Endothelial cell of umbilical vein (primary cell): ENCODE data around the gene TTC31. TPM values are rescaled to one million over a fixed set of nuclear protein-coding genes. Genes with fewer than 3 reads are reported as not detected.

Experiments used
- BruUV-seq: library from RNA; stranded (reverse); fragments of 400-500 nt; replicated peaks from 2 replicates; lab custom pipeline; 2021; lab: Mats Ljungman, UMichigan
- CTCF ChIA-PET: fragments of 300-600, 350-600 bp; sonication (Branson Sonifier 250); formaldehyde crosslinking; loops from one replicate; lab custom pipeline; 2021; ENCODE audit warnings: antibody characterized with exemption, inconsistent platforms; lab: Charles Lee
- POLR2A ChIA-PET: fragments of 300-600, 350-600 bp; sonication (Branson Sonifier 250); formaldehyde crosslinking; loops from one replicate; lab custom pipeline; 2021; ENCODE audit warnings: antibody characterized with exemption, inconsistent platforms; lab: Charles Lee
- DNase-seq: peaks from one replicate; pipeline ENCODE4 v3.0.0-alpha.2; 2011; ENCODE audit warnings: low read depth, low spot score
- FAIRE-seq: peaks from 2 replicates; lab custom pipeline; 2011; peaks lifted over from hg19 to GRCh38; lab: Jason Lieb, UNC
- H2AFZ ChIP-seq: 2 replicates; pipeline ENCODE4 v1.6.0; 2012; ENCODE audit warnings: low read depth, low read length, control low read depth, inconsistent platforms
- H3K27ac ChIP-seq: 2 replicates; pipeline ENCODE4 v1.5.1; 2011; ENCODE audit warnings: low read depth, mild to moderate bottlenecking, control low read depth, low read length, moderate library complexity; ENCODE audit not compliant: insufficient read depth
- H3K27me3 ChIP-seq, 2 experiments: 2 replicates each; pipeline versions ENCODE4 v1.6.0 to v1.6.1; 2011; ENCODE audit warnings: low read length in 2 of 2, mixed read lengths in 1 of 2; ENCODE audit not compliant: control insufficient read depth in 2 of 2, insufficient read depth in 2 of 2
- H3K36me3 ChIP-seq, 2 experiments: 2 replicates in 1 of 2; 3 replicates in 1 of 2; pipeline ENCODE4 v1.5.1; 2011; ENCODE audit warnings: low read length in 2 of 2, mild to moderate bottlenecking in 1 of 2, moderate library complexity in 1 of 2; ENCODE audit not compliant: control insufficient read depth in 2 of 2, insufficient read depth in 2 of 2; ENCODE audit errors: extremely low read depth in 1 of 2
- H3K4me1 ChIP-seq: 3 replicates; pipeline ENCODE4 v1.5.1; 2011; ENCODE audit warnings: mild to moderate bottlenecking, low read length; ENCODE audit not compliant: control insufficient read depth, insufficient read depth; ENCODE audit errors: extremely low read depth
- H3K4me2 ChIP-seq: 2 replicates; pipeline ENCODE4 v1.6.1; 2011; ENCODE audit warnings: low read length, control low read depth, mixed read lengths; ENCODE audit not compliant: insufficient read depth
- H3K4me3 ChIP-seq, 3 experiments: fragments of 200-600 bp in 1 of 3; sonication (generic), shearing (Covaris generic) in 1 of 3; replicated peaks in 1 of 3; 2 replicates each; pipeline ENCODE4 v1.5.1; 2011 to 2016; ENCODE audit warnings: control low read depth in 3 of 3, low read length in 3 of 3, mild to moderate bottlenecking in 2 of 3, inconsistent platforms in 1 of 3, low read depth in 1 of 3, moderate library complexity in 1 of 3; ENCODE audit not compliant: insufficient read depth in 1 of 3
- H3K79me2 ChIP-seq: 2 replicates; pipeline ENCODE4 v1.6.0; 2012; ENCODE audit warnings: low read length, inconsistent platforms; ENCODE audit not compliant: control insufficient read depth, insufficient read depth
- H3K9ac ChIP-seq: replicated peaks from 2 replicates; pipeline ENCODE3; 2011; ENCODE audit warnings: low read length, control low read depth; ENCODE audit not compliant: insufficient read depth; ENCODE audit errors: extremely low read depth
- H3K9me1 ChIP-seq: replicated peaks from 3 replicates; pipeline ENCODE4 v1.6.0; 2011; ENCODE audit warnings: mild to moderate bottlenecking, low read length; ENCODE audit not compliant: control insufficient read depth, insufficient read depth; ENCODE audit errors: extremely low read depth
- H3K9me3 ChIP-seq: replicated peaks from 2 replicates; pipeline ENCODE4 v1.5.1; 2012; ENCODE audit warnings: low read length, inconsistent platforms; ENCODE audit not compliant: control insufficient read depth, insufficient read depth
- H4K20me1 ChIP-seq: replicated peaks from 2 replicates; pipeline ENCODE3; 2011; ENCODE audit warnings: mild to moderate bottlenecking, low read length; ENCODE audit not compliant: control insufficient read depth, insufficient read depth; ENCODE audit errors: extremely low read depth
- EZH2 ChIP-seq: IDR thresholded peaks from 2 replicates; pipeline ENCODE4 v1.6.1; 2012; ENCODE audit warnings: borderline replicate concordance, low read depth, mild to moderate bottlenecking, moderate library complexity, low read length, inconsistent platforms; ENCODE audit not compliant: severe bottlenecking
- FOS ChIP-seq: IDR thresholded peaks from 2 replicates; pipeline ENCODE4 v1.6.1; 2011; ENCODE audit warnings: mild to moderate bottlenecking, low read length, moderate library complexity, borderline replicate concordance; ENCODE audit not compliant: insufficient read depth
- GATA2 ChIP-seq: IDR thresholded peaks from 2 replicates; pipeline ENCODE4 v1.7.0; 2011; ENCODE audit warnings: low read depth, mild to moderate bottlenecking, moderate library complexity, mixed read lengths, low read length; ENCODE audit not compliant: insufficient read length, insufficient read depth
- JUN ChIP-seq: IDR thresholded peaks from 2 replicates; pipeline ENCODE4 v1.6.1; 2011; ENCODE audit warnings: borderline replicate concordance, low read depth; ENCODE audit not compliant: insufficient read length, insufficient read depth
- MYC ChIP-seq: IDR thresholded peaks from one replicate; pipeline ENCODE4 v1.6.1; 2011; ENCODE audit warnings: mild to moderate bottlenecking, low read depth, low read length
- POLR2A ChIP-seq: IDR thresholded peaks from 2 replicates; pipeline ENCODE4 v1.6.1; 2012; ENCODE audit warnings: low read depth, mild to moderate bottlenecking, control low read depth, low read length
- POLR2AphosphoS5 ChIP-seq: IDR thresholded peaks from 2 replicates; pipeline ENCODE4 v1.6.1; 2012; ENCODE audit warnings: low read depth, mild to moderate bottlenecking, control low read depth, low read length, moderate library complexity; ENCODE audit not compliant: insufficient read depth
- dilution Hi-C: fragments of 300-500 bp; cut with MboI; formaldehyde crosslinking; loops from one replicate; pipeline ENCODE4 v1.15.0; 2019; ENCODE audit warnings: low sequenced_read_pairs; ENCODE audit not compliant: extremely low pct_ligation_motif_present
- intact Hi-C: fragments of 100-400 bp; cut with micrococcal nuclease; formaldehyde crosslinking; loops from one replicate; pipeline ENCODE4 v1.10.0; 2022
- polyA plus RNA-seq, 4 experiments: library from polyadenylated mRNA; depleted of rRNA in 3 of 4; stranded (reverse) in 3 of 4; unstranded in 1 of 4; fragments of >200 nt; gene quantifications; 2 replicates each; pipeline versions ENCODE4 v1.2.1 to v1.2.3, GENCODE V29; 2011 to 2012; ENCODE audit warnings: missing spikeins in 1 of 4
- total RNA-seq: library from RNA; stranded (reverse); gene quantifications from 2 replicates; pipeline ENCODE4 v1.2.3, GENCODE V29; 2021
- TF ChIP-seq, protein P1 (sequence below): IDR thresholded peaks from 2 replicates; pipeline ENCODE4 v1.6.1; 2011; ENCODE audit not compliant: insufficient read depth, insufficient read length

Gene TTC31
- total and polyA plus RNA-seq, 2 donors (not counting 3 experiments of a cell fraction or from before 2014, with no cell fraction given), result 20.1 to 24.1 TPM

DNA sequence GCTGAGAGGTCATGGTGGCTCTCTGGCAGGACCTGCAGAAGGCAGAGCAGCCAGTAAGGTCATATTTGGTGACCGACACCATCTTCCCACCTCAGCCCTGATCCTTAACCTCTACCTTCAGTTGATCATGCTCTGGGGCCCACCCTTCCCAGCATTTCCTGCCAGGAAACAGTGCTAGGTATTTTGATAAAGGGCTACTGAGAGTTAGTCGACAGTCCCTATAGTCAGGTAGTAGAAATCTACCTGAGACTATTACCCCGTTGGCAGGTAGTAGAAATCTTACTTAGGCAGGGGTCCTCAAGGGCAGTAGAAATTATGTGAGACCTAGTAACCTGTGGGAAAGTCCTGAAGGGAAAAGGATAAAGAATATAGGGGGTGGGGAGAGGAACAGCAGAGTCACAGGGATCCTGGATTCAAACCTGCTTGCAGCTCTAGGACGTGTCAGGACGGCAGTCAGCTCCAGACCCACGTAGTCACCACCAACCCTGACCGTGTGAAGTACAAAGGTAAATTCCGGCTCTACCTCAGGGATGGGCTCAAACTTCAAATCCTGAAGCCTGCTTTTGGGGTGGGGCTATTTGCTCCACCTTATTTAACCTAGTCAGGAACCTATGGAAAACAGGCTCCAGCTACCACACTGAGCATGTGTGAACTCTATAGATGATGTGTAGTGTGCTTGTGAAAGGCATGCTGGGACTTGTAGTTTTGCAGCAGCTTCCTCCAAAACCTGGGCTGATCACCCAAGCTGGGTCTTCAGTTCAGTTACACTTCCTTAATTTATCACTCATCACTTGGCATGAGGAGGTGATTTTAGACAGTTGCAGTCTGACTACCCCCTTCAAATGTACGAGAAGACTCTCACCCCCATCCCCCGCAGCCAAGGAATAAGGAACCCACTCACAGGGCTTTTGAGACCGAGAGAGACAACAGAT is 43.1 kb downstream of the TTC31 start, which contains the start of gene DQX1:
Gene DQX1, minus strand, starts transcription at position 515 of the 932 bp plus-strand sequence. Its CDS starts 502 bp downstream, at position 13.
- H3K79me2 ChIP-seq, result peaks cover 19% of the 10 kb centered on the region
- H3K27me3 ChIP-seq, result peaks cover 4 to 6% of the 10 kb centered on the region in 2 experiments
- dilution Hi-C loops (no loop called here), intact Hi-C loops (no loop called here)
- DNase-seq (peak; percentile 28), FAIRE-seq (peak; percentile 60)
- no peak within 1 kb of the TSS for H3K4me3 ChIP-seq
- no peaks in the 10 kb centered on the region for H3K9me1 ChIP-seq
- no TSS peak for BruUV-seq
- peaks cover 6 to 16% of the 10 kb centered on the region in 2 experiments for H3K36me3 ChIP-seq
- ChIA-PET CTCF (interaction anchor here (0.8 to 1.2 kb wide), 3 partner anchors 8 to 43 kb away, joined by 3 to 7 read pairs (median 3); partner anchors contain the start of genes CCDC142 and TTC31), POLR2A (interaction anchor here (0.5 to 0.9 kb wide), 2 partner anchors 12 to 22 kb away, joined by 3 to 4 read pairs; partner anchors contain the start of gene TLX2)
- no peak within 1 kb of the TSS for H3K4me2 ChIP-seq
- no peaks in the 10 kb centered on the region for H3K9me3 ChIP-seq
- no peak within 1 kb of the TSS for H2AFZ ChIP-seq
- H3K27ac ChIP-seq, result no peak within 1 kb of the TSS
- H3K9ac ChIP-seq, result no peak within 1 kb of the TSS
- TF ChIP-seq MYC, result no peak
- TF ChIP-seq FOS, result no peak
- TF ChIP-seq POLR2AphosphoS5, result peak; percentile 14
- H4K20me1 ChIP-seq, result no peaks in the 10 kb centered on the region
- H3K4me1 ChIP-seq, result peaks cover 15% of the 10 kb centered on the region

DNA sequence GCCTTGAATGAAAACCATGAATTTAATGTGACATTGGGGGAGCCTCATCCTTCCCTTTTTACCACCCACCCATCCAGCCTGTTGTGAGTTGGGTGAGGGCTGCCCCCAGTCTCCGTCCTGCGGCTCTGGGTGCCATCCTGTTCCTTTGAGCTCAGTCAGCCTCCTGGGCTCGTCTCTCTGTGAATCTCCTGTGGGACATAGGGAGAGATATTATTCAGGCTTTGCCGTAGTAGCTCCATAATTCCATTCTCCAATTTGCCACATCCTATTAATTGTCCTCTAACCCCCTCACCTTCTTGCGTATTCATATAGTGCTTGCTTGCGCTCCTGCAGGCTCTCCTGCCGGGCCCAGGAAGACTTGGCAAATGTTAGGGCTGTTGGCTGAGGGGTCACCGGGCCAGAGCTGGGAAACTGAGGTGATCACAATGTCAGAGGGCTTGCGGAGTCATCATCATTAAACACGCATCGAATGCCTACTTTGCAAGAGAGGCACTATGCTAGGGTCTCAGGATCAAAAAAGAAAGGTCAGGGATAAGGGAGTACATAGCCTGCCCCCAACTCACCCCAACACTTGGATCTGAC is 43.9 kb downstream of the TTC31 start:
- dilution Hi-C loops, result no loop called here
- CTCF ChIA-PET, result interaction anchor here (1.1 to 1.2 kb wide), 2 partner anchors 18 to 44 kb away, joined by 3 to 7 read pairs; partner anchors contain the start of genes CCDC142 and TTC31
- Histone ChIP-seq H3K79me2 (peaks cover 19% of the 10 kb centered on the region), H3K9me3 (no peaks in the 10 kb centered on the region), H2AFZ (no peak overlapping the region), H3K36me3 (peaks cover 6 to 16% of the 10 kb centered on the region in 2 experiments), H4K20me1 (no peaks in the 10 kb centered on the region), H3K9ac (no peak overlapping the region), H3K4me1 (peaks cover 20% of the 10 kb centered on the region), H3K27ac (no peak overlapping the region), H3K27me3 (peaks cover 4 to 5% of the 10 kb centered on the region in 2 experiments), H3K9me1 (no peaks in the 10 kb centered on the region), H3K4me2 (no peak overlapping the region), H3K4me3 (no peak overlapping the region)
- BruUV-seq, result no TSS peak
- no peak for TF ChIP-seq FOS
- no peak for TF ChIP-seq POLR2A
- no peak for TF ChIP-seq MYC
- no peak for TF ChIP-seq GATA2
- no peak for TF ChIP-seq JUN
- TF ChIP-seq, protein P1, sequence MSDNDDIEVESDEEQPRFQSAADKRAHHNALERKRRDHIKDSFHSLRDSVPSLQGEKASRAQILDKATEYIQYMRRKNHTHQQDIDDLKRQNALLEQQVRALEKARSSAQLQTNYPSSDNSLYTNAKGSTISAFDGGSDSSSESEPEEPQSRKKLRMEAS, result no peak
- TF ChIP-seq EZH2, result no peak
- FAIRE-seq (no peak), DNase-seq (no peak)
- intact Hi-C loops, result no loop called here
- POLR2A ChIA-PET, result interaction anchor here (0.9 kb wide), 1 partner anchor 23 kb away, joined by 4 read pairs; no protein-coding TSS in a partner anchor
